ENCODE data around the gene CDHR2. TPM values are rescaled to one million over a fixed set of nuclear protein-coding genes. Genes with fewer than 3 reads are reported as not detected.
"Not testable (repeated sequence)": the region's sequence is repeated elsewhere in the genome, so short reads cannot be mapped to it uniquely, and the experiment has no call there.

Gene CDHR2
- total and polyA plus RNA-seq, 2 donors (not counting 3 experiments of a cell fraction or from before 2014, with no cell fraction given): not detected

DNA sequence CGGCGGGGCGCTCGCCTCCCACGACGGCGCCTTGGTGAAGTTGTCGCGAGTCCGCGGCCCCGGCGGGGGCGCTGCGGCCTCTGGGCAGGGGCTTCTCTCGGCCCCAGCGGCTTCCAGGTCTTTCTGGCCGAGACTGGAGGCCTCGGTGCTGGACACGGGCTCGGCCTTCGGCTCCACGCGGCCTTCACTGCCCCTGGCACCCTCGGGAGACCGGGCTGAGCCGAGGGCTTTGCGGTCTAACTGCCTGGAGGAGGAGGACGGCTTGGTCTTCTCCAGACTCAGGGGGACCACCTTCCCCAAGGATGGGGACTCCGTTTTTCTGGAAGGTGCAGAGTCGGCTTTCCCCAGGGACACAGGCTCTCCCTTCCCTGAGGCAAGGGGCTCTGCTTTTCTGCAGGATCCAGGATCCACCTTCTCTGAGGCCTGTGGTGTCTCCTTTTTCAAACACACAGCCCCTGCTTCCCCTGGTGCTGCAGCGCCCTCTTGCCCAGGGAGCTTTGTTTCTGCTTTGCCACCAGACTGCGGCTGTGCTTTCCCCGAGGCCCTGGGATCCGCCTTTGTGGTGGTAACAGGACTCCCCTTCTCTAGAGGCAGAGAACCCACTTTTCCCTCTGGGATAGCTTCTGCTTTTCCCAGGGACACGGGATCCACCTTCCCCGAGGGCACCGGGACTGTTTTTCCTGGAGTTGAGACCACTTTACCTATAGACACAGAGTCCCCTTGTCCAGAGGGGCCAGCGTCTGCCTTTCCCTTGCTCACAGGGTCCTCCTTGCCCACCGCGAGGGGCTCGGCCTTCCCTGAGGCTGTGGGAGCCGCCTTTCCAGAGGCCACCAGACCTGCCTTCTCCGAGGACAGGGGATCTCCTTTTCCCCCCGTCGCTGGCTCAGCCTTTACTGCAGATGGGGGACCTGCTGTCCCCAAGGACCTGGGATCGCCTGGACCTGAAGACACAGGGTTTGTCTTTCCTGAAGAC lies 48.6 kb downstream of the CDHR2 start:
- DNase-seq (ENCODE audit: low read depth, low spot score) (no peak), FAIRE-seq (no peak)
- POLR2A ChIA-PET: no interaction called here
- no peak overlapping the region for H3K4me2 ChIP-seq (ENCODE audit: insufficient read depth, low read length)
- H3K9ac ChIP-seq (replicated peaks; ENCODE audit: extremely low read depth, insufficient read depth, low read length): no peak overlapping the region
- H3K27me3 ChIP-seq (ENCODE audit: control insufficient read depth in 2 of 2, insufficient read depth in 2 of 2, low read length in 2 of 2): no peaks in the 10 kb centered on the region
- H3K9me1 ChIP-seq (replicated peaks; ENCODE audit: control insufficient read depth, extremely low read depth, insufficient read depth, low read length): no peaks in the 10 kb centered on the region
- no TSS peak for BruUV-seq (replicated peaks)
- no peak overlapping the region for H3K4me3 ChIP-seq (replicated peaks in 1 of 3; ENCODE audit: insufficient read depth in 1 of 3, low read depth in 1 of 3, low read length in 3 of 3)
- H3K9me3 ChIP-seq (replicated peaks; ENCODE audit: control insufficient read depth, insufficient read depth, low read length): no peaks in the 10 kb centered on the region
- H2AFZ ChIP-seq (ENCODE audit: low read depth, low read length): no peak overlapping the region
- CTCF ChIA-PET: interaction anchor here (0.9 to 2.5 kb wide), 7 partner anchors 8 to 868 kb away, joined by 3 to 10 read pairs (median 5); no protein-coding TSS in a partner anchor
- H3K27ac ChIP-seq (ENCODE audit: insufficient read depth, low read depth, low read length): no peak overlapping the region
- intact Hi-C loops (cut with micrococcal nuclease): loop anchor here (1.0 to 2.0 kb wide), 2 partner anchors 21 to 181 kb away; partner anchors contain the start of gene CLTB
- no peaks in the 10 kb centered on the region for H3K36me3 ChIP-seq (ENCODE audit: control insufficient read depth in 2 of 2, extremely low read depth in 1 of 2, insufficient read depth in 2 of 2, low read length in 2 of 2)
- no peaks in the 10 kb centered on the region for H3K79me2 ChIP-seq (ENCODE audit: control insufficient read depth, insufficient read depth, low read length)
- H4K20me1 ChIP-seq (replicated peaks; ENCODE audit: control insufficient read depth, extremely low read depth, insufficient read depth, low read length): no peaks in the 10 kb centered on the region
- TF ChIP-seq, protein P1, sequence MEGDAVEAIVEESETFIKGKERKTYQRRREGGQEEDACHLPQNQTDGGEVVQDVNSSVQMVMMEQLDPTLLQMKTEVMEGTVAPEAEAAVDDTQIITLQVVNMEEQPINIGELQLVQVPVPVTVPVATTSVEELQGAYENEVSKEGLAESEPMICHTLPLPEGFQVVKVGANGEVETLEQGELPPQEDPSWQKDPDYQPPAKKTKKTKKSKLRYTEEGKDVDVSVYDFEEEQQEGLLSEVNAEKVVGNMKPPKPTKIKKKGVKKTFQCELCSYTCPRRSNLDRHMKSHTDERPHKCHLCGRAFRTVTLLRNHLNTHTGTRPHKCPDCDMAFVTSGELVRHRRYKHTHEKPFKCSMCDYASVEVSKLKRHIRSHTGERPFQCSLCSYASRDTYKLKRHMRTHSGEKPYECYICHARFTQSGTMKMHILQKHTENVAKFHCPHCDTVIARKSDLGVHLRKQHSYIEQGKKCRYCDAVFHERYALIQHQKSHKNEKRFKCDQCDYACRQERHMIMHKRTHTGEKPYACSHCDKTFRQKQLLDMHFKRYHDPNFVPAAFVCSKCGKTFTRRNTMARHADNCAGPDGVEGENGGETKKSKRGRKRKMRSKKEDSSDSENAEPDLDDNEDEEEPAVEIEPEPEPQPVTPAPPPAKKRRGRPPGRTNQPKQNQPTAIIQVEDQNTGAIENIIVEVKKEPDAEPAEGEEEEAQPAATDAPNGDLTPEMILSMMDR (IDR thresholded peaks at IDR 0.05; ENCODE audit: extremely low read depth in 1 of 2, insufficient read depth in 1 of 2, low read depth in 1 of 2, low read length in 2 of 2): no peak
- TF ChIP-seq POLR2A (IDR thresholded peaks at IDR 0.05; ENCODE audit: low read depth, low read length) (no peak), FOS (IDR thresholded peaks at IDR 0.05; ENCODE audit: borderline replicate concordance, insufficient read depth, low read length) (no peak), GATA2 (IDR thresholded peaks at IDR 0.05; ENCODE audit: insufficient read depth, insufficient read length, low read depth, low read length) (no peak), POLR2AphosphoS5 (IDR thresholded peaks at IDR 0.05; ENCODE audit: insufficient read depth, low read depth, low read length) (no peak), JUN (IDR thresholded peaks at IDR 0.05; ENCODE audit: borderline replicate concordance, insufficient read depth, insufficient read length, low read depth) (no peak), EZH2 (IDR thresholded peaks at IDR 0.05; ENCODE audit: borderline replicate concordance, low read depth, low read length, severe bottlenecking) (no peak), MAX (IDR thresholded peaks at IDR 0.05; ENCODE audit: insufficient read depth, insufficient read length) (no peak)
- dilution Hi-C loops (cut with MboI; ENCODE audit: extremely low pct_ligation_motif_present, low sequenced_read_pairs): no loop called here
- H3K4me1 ChIP-seq (ENCODE audit: control insufficient read depth, extremely low read depth, insufficient read depth, low read length): no peaks in the 10 kb centered on the region

- H3K9me1 ChIP-seq (replicated peaks; ENCODE audit: control insufficient read depth, extremely low read depth, insufficient read depth, low read length); H3K9ac ChIP-seq (replicated peaks; ENCODE audit: extremely low read depth, insufficient read depth, low read length); H3K36me3 ChIP-seq (ENCODE audit: control insufficient read depth in 2 of 2, extremely low read depth in 1 of 2, insufficient read depth in 2 of 2, low read length in 2 of 2); FAIRE-seq; H2AFZ ChIP-seq (ENCODE audit: low read depth, low read length); H3K27me3 ChIP-seq (ENCODE audit: control insufficient read depth in 2 of 2, insufficient read depth in 2 of 2, low read length in 2 of 2); H3K27ac ChIP-seq (ENCODE audit: insufficient read depth, low read depth, low read length); H3K9me3 ChIP-seq (replicated peaks; ENCODE audit: control insufficient read depth, insufficient read depth, low read length); intact Hi-C loops (cut with micrococcal nuclease); POLR2A ChIA-PET; H3K4me1 ChIP-seq (ENCODE audit: control insufficient read depth, extremely low read depth, insufficient read depth, low read length); H3K79me2 ChIP-seq (ENCODE audit: control insufficient read depth, insufficient read depth, low read length); H3K4me3 ChIP-seq (replicated peaks in 1 of 3; ENCODE audit: insufficient read depth in 1 of 3, low read depth in 1 of 3, low read length in 3 of 3); dilution Hi-C loops (cut with MboI; ENCODE audit: extremely low pct_ligation_motif_present, low sequenced_read_pairs); BruUV-seq (replicated peaks); DNase-seq (ENCODE audit: low read depth, low spot score); H4K20me1 ChIP-seq (replicated peaks; ENCODE audit: control insufficient read depth, extremely low read depth, insufficient read depth, low read length); H3K4me2 ChIP-seq (ENCODE audit: insufficient read depth, low read length): not testable (repeated sequence)
- CTCF ChIA-PET: interaction anchor here (1.0 kb wide), 1 partner anchor 9 kb away, joined by 4 read pairs; no protein-coding TSS in a partner anchor
Measured at GRCh38 chr5:176599749-176600430, 50.7 kb downstream of the CDHR2 start.

Data from endothelial cell of umbilical vein (primary cell).